Stimulated activated CD8-positive, alpha-beta memory T cell treated with anti-CD3 and anti-CD28 coated beads, Interleukin-7, amount 100 ng/mL, for 48 hours (primary cell): Measurements from ENCODE around the gene SLC25A41.
"Not testable (repeated sequence)": the region's sequence is repeated elsewhere in the genome, so short reads cannot be mapped to it uniquely, and the experiment has no call there.

Experiments
- DNase-seq, 2 donors: peaks; one replicate each; pipeline ENCODE4 v3.0.0-alpha.2; 2020; ENCODE audit warnings: low read depth in 1 of 2; ENCODE audit errors: extremely low read depth in 1 of 2

The SLC25A41 gene

DNA sequence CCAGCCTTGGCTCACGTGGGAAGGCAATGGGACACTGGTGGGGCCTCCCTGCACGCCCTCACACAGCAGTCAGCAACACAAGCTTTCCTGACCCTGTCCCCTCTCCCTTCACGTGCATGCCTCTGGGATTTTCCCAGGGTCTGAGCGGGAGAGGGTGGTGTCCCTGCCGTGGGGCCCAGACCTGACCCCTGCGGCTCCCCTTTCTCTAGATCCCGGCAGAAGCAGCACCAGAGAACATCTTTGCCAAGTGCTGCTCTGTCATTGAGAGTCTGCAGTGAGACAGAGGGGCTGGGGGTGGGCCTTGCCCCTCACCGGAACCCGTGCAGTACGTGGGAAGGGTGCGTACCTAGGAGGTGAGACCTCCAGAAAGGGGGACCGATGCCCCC is 21.5 kb downstream of the SLC25A41 start:
- DNase-seq: no peak

GRCh38 chr19:6409346-6409745 is 24.2 kb downstream of the SLC25A41 start:
- DNase-seq: no peak

GRCh38 chr19:6406401-6406800 is 27.2 kb downstream of the SLC25A41 start:
- no peak for DNase-seq

DNA sequence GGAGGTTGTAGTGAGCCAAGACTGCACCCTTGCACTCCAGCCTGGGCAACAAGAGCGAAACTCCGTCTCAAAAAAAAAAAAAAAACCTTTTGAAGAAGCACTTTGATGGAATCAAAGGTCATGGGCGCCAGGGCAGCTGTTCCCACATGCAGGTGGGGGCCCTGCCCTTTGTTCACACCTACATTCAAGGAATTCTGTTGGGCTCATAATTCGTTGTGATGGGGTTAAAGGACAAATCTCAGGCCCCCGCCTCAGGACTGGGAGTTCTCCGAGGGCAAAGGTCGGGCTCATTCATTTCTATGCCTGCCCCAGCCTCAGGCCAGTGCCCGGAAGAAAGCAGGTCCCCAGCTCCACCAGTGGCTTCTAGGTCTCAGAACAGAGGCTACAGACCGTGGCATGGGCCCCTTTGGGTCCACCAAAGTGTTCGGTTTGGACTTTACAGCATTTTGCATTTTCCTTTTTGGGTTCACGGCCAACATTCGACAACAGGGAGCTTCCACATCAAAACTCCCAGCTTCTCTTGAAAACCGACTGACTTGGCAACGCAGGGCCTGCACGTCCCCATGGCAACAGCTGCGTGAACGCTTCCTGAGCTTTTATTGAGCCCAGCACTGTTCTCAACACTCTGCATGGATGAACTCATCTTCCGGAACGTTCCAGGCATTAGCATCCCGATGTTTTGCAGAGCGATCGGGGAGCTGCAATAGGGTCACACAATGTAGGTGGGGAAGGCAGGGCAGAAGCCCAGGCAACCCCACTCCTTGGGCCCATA is 30.5 kb downstream of the SLC25A41 start:
- no peak for DNase-seq

DNA sequence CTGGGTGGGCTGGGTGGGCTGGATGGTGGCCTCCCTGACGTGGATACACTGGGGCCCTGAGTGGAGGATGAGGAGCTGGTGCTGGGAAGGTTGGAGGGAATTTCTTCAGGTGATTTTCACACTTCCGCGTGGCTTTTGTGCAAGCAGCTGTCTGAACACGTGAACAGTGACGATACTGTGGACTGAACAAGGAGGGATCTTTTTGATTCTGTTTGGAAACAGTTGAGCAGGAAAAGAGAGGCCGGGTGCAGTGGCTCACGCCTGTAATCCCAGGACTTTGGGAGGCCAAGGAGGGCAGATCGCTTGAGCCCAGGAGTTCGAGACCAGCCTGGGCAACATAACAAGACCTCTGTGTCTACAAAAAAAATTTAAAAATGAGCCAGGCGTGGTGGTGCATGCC is 31.5 kb downstream of the SLC25A41 start:
- no peak for DNase-seq

- not testable (repeated sequence) for DNase-seq
Measured at GRCh38 chr19:6400062-6400944, 33.3 kb downstream of the SLC25A41 start.

DNA sequence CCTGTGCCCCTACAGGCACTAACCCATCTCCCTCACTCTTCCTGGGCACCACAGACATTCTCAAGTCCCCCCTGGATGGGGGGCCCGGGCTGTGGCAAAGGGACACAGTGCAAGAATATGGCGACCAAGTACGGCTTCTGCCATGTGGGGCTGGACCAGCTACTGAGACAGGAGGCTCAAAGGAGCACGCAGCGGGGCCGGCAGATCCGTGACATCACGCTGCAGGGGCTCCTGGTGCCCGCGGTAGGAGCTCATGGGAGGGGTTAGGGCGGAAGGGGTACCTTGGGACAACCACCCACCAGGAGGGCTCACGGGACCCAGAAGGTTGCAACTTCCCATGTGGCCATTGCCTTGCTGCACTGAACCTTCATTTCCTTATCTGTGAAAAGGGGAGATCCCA is 37.3 kb downstream of the SLC25A41 start:
- DNase-seq: no peak

DNA sequence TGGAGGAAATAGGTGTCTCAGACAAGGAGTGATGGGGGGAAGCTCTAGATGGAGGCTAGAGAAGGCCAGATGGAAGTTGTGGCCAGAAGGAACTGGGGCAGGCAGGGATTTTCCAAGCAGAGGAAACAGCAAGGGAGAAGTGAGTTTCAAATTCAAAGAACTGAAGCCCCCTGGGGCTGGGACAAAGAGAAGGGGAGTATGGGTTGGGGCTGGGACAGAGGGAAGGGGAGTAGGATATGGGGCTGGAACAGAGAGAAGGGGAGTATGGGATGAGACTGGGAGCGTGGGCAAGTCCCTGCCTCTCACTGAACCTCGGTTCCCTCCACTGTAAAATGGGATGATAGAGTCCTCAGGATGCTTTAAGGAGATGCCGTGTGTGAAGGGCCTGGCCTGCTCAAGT is 38.7 kb downstream of the SLC25A41 start:
- DNase-seq: no peak

- peak in 1 of 2 donors; percentile 72 for DNase-seq
Measured at GRCh38 chr19:6393983-6394412, 39.6 kb downstream of the SLC25A41 start.

- DNase-seq: peak; percentile 88 to 94
Measured at GRCh38 chr19:6393074-6393982, 40.2 kb downstream of the SLC25A41 start, which contains the start of gene GTF2F1. TSS of gene GTF2F1 (minus strand) at chr19:6393164. CDS start at chr19:6392995, 169 bp downstream.

- DNase-seq: no peak
Measured at GRCh38 chr19:6392221-6393073, 41.1 kb downstream of the SLC25A41 start.

- no peak for DNase-seq
Measured at GRCh38 chr19:6387372-6387771, 46.2 kb downstream of the SLC25A41 start.

DNA sequence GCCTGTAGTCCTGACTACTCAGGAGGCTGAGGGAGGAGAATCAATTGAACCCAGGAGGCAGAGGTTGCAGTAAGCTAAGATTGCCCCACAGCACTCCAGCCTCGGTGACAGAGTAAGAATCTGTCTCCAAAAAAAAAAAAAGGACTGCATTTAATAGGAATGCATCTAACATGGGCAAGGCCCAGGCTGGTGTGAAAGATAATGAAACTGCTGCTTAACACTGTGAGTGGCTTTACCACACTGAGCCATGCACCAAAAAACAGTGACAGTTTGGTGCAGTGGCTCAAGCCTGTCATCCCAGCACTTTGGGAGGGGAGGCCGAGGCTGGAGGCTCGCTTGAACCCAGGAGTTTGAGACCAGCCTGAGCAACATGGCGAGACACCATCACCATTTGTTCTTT is 49.2 kb downstream of the SLC25A41 start:
- DNase-seq: no peak

- no peak for DNase-seq
Measured at GRCh38 chr19:6383188-6383587, 50.4 kb downstream of the SLC25A41 start.

- no peak for DNase-seq
Measured at GRCh38 chr19:6381030-6381750, 52.4 kb downstream of the SLC25A41 start.

- no peak for DNase-seq
Measured at GRCh38 chr19:6379744-6380143, 53.8 kb downstream of the SLC25A41 start.

DNA sequence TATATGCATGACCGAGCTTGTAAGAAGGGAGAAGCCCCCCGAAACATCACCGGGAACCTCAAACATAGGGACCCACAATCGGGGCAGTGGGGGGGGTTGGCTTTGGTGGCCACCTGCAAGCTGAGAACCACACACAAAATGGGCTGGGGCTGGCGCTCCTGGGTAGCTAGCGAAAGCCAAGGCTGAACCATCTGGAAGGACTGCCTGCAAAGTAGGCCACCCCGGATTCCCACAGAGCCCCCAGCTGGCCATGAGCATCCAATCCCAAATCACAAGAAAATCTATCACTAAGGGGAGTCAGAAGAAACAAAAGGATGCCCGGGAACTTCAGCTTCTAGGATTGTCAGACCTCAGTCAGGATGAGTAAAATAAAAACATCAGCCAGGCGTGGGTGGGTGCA is 55.1 kb downstream of the SLC25A41 start:
- DNase-seq: no peak

DNA sequence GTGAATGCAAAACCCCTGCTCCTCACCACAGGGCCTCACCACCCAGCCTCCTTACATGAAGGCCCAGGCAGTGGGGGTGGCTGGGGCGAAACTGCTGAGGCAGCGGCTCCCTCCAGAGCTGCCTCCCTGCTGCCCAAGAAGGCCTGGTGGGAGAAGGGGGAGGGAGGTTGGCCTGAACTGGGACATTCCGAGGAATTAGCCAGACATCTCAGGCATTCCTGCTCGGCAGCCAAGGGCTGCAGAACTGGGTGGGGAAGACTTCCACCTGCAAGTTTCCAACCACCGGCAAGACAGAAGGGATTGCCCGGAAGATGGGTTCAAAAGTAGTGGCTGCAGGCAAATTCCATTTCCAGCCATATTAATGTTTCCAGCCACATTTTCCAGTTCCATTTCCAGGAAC is 55.5 kb downstream of the SLC25A41 start:
- no peak for DNase-seq

- no peak for DNase-seq
Measured at GRCh38 chr19:6376512-6377190, 56.9 kb downstream of the SLC25A41 start.
